ENCODE measurements around the gene AOC2. TPM values are rescaled to one million over a fixed set of nuclear protein-coding genes. Genes with fewer than 3 reads are reported as not detected.

Gene AOC2
- total and polyA plus RNA-seq, 2 donors (not counting 1 experiment from before 2014, with no cell fraction given) = 0.12 to 0.33 TPM

DNA sequence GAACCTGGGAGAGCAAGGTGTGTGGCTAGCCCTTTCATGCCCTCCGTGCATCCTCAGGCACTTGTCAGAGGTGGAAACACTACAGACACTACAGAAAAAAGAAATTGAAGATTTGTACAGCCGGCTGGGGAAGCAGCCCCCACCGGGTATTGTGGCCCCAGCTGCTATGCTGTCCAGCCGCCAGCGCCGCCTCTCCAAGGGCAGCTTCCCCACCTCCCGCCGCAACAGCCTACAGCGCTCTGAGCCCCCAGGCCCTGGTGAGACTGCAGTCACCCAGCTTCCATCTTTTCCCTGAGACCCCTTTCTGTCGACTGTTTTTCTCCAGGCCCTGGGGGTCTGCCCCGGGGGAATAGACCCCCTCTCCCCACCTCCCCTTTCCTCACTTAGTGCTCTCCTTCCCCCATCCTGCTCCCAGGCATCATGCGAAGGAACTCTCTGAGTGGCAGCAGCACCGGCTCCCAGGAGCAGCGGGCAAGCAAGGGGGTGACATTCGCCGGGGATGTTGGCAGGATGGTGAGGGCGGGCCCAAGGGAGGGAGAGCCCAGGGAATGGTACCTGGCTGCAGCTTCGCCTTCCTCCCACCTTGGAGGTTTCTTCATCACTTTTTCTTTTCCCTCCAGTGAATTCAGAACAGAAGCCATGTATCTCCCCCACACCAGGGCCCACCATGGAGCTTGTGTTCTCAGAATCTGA, 48.2 kb upstream of the AOC2 start:
- no peak overlapping the region for H3K9ac ChIP-seq (ENCODE audit: insufficient read depth, low read length)
- DNase-seq (ENCODE audit: low read depth in 2 of 2) = no peak

DNA sequence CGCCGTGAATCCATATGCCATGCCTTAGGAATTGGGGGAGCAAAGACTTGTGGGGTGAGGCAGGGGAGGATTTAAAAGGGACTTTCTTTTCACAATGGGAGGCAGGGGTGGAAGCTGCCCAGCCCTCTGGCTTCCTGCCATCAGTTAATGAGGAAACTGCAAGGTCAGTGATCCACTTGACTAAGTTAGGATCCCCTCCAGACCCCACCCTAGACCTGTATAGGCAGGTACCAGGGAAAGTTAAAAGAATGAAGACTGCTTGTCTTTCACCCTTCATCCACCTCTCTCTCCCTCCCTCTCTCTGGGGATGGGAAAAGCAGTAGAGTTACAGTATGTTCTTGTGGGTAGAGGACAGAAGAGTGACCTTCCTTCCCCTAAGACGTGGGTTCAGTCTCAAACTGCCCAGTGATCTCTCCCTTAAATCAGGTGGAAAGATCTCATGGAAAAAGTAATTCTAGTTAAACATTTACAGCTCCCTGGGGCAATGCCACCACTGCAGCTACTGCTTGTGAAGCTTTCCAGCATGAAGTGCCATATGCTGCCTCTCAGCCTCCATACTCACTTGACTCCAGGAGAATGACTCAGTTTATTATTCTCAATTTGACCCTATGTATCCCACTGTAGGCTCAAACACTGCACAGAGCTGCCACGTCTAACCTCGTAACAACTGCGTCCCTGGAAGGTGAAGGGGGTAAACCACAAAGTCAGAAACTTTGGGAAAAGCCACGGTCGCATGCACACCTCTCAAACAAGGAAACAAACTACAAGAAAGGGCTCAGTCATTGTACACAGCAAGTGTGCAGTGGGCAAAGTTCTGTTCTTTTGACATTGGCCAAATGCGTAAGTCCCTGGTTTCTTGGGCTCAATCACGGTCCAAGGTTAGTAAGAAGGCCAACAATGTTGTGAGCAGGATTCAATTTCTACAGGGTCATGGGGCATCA, 47.0 kb upstream of the AOC2 start:
- Histone ChIP-seq H3K27me3 (ENCODE audit: control insufficient read depth, insufficient read depth, low read length) (no peaks in the 10 kb centered on the region), H3K79me2 (ENCODE audit: control insufficient read depth, insufficient read depth, low read length) (peaks cover 5% of the 10 kb centered on the region), H3K9me3 (ENCODE audit: control insufficient read depth, insufficient read depth, low read depth, low read length) (no peaks in the 10 kb centered on the region), H3K27ac (ENCODE audit: insufficient read depth, low read length) (no peak overlapping the region), H3K4me3 (replicated peaks in 1 of 4; ENCODE audit: control extremely low read depth in 1 of 4, insufficient read depth in 1 of 4, low read depth in 3 of 4, low read length in 4 of 4) (peak overlapping the region; percentile 59 to 96 (median 88)), H3K36me3 (ENCODE audit: control insufficient read depth, insufficient read depth, low read length) (peaks cover 3% of the 10 kb centered on the region), H4K20me1 (ENCODE audit: control insufficient read depth, extremely low read depth, insufficient read depth, low read length) (no peaks in the 10 kb centered on the region), H3K9ac (ENCODE audit: insufficient read depth, low read length) (peak overlapping the region; percentile 75), H3K4me1 (ENCODE audit: control insufficient read depth, extremely low read depth, insufficient read depth, low read length) (no peaks in the 10 kb centered on the region), H3K4me2 (ENCODE audit: extremely low read depth, insufficient read depth, low read length) (peak overlapping the region; percentile 94), H2AFZ (ENCODE audit: low read length) (no peak overlapping the region)
- DNase-seq (ENCODE audit: low read depth in 2 of 2) = no peak
- TF ChIP-seq EZH2 (IDR thresholded peaks at IDR 0.05; ENCODE audit: low read length, missing control alignments) = no peak
- TF ChIP-seq, protein P1, sequence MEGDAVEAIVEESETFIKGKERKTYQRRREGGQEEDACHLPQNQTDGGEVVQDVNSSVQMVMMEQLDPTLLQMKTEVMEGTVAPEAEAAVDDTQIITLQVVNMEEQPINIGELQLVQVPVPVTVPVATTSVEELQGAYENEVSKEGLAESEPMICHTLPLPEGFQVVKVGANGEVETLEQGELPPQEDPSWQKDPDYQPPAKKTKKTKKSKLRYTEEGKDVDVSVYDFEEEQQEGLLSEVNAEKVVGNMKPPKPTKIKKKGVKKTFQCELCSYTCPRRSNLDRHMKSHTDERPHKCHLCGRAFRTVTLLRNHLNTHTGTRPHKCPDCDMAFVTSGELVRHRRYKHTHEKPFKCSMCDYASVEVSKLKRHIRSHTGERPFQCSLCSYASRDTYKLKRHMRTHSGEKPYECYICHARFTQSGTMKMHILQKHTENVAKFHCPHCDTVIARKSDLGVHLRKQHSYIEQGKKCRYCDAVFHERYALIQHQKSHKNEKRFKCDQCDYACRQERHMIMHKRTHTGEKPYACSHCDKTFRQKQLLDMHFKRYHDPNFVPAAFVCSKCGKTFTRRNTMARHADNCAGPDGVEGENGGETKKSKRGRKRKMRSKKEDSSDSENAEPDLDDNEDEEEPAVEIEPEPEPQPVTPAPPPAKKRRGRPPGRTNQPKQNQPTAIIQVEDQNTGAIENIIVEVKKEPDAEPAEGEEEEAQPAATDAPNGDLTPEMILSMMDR (conservative IDR thresholded peaks at IDR 0.05 in 1 of 2, IDR thresholded peaks at IDR 0.05 in 1 of 2; ENCODE audit: low read depth in 1 of 2, low read length in 2 of 2) = no peak

More for the DNA sequence above, 48.2 kb upstream of the AOC2 start:
- no peak for TF ChIP-seq EZH2 (IDR thresholded peaks at IDR 0.05; ENCODE audit: low read length, missing control alignments)
- TF ChIP-seq, protein P1 (conservative IDR thresholded peaks at IDR 0.05 in 1 of 2, IDR thresholded peaks at IDR 0.05 in 1 of 2; ENCODE audit: low read depth in 1 of 2, low read length in 2 of 2) = no peak
- H3K9me3 ChIP-seq (ENCODE audit: control insufficient read depth, insufficient read depth, low read depth, low read length) = no peaks in the 10 kb centered on the region
- H2AFZ ChIP-seq (ENCODE audit: low read length) = no peak overlapping the region
- H3K36me3 ChIP-seq (ENCODE audit: control insufficient read depth, insufficient read depth, low read length) = peaks cover 3% of the 10 kb centered on the region
- H3K4me2 ChIP-seq (ENCODE audit: extremely low read depth, insufficient read depth, low read length) = no peak overlapping the region
- H3K27ac ChIP-seq (ENCODE audit: insufficient read depth, low read length) = no peak overlapping the region
- H3K4me3 ChIP-seq (replicated peaks in 1 of 4; ENCODE audit: control extremely low read depth in 1 of 4, insufficient read depth in 1 of 4, low read depth in 3 of 4, low read length in 4 of 4) = no peak overlapping the region
- H3K27me3 ChIP-seq (ENCODE audit: control insufficient read depth, insufficient read depth, low read length) = no peaks in the 10 kb centered on the region
- no peaks in the 10 kb centered on the region for H3K4me1 ChIP-seq (ENCODE audit: control insufficient read depth, extremely low read depth, insufficient read depth, low read length)
- H3K79me2 ChIP-seq (ENCODE audit: control insufficient read depth, insufficient read depth, low read length) = peaks cover 5% of the 10 kb centered on the region
- no peaks in the 10 kb centered on the region for H4K20me1 ChIP-seq (ENCODE audit: control insufficient read depth, extremely low read depth, insufficient read depth, low read length)

DNA sequence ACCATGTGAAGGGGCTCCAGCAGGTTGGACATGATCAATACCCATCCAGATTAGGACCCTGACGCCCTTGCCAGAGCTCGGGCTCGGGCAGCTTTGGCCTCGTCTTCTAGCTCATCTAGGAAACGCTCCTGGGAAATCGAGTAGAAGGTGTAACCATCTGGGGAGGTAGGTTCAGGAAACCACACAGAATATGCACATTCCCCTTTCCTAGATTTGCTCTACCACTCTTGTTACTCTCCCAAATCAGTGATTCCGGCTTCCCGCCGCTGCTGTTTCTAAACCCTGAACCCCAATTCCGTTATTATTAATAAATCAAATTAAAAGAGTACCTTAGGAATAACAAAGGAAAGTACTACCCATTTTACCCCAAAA, 46.4 kb upstream of the AOC2 start:
- peak overlapping the region; percentile 94 for H3K4me2 ChIP-seq (ENCODE audit: extremely low read depth, insufficient read depth, low read length)
- H3K4me1 ChIP-seq (ENCODE audit: control insufficient read depth, extremely low read depth, insufficient read depth, low read length) = no peaks in the 10 kb centered on the region
- H3K36me3 ChIP-seq (ENCODE audit: control insufficient read depth, insufficient read depth, low read length) = peaks cover 3% of the 10 kb centered on the region
- peak overlapping the region; percentile 94 for H2AFZ ChIP-seq (ENCODE audit: low read length)
- peak overlapping the region; percentile 49 for H3K27ac ChIP-seq (ENCODE audit: insufficient read depth, low read length)
- no peaks in the 10 kb centered on the region for H4K20me1 ChIP-seq (ENCODE audit: control insufficient read depth, extremely low read depth, insufficient read depth, low read length)
- no peaks in the 10 kb centered on the region for H3K27me3 ChIP-seq (ENCODE audit: control insufficient read depth, insufficient read depth, low read length)
- no peak for TF ChIP-seq EZH2 (IDR thresholded peaks at IDR 0.05; ENCODE audit: low read length, missing control alignments)
- TF ChIP-seq, protein P1 (conservative IDR thresholded peaks at IDR 0.05 in 1 of 2, IDR thresholded peaks at IDR 0.05 in 1 of 2; ENCODE audit: low read depth in 1 of 2, low read length in 2 of 2) = no peak
- peak overlapping the region; percentile 75 for H3K9ac ChIP-seq (ENCODE audit: insufficient read depth, low read length)
- peak overlapping the region; percentile 59 to 96 (median 88) for H3K4me3 ChIP-seq (replicated peaks in 1 of 4; ENCODE audit: control extremely low read depth in 1 of 4, insufficient read depth in 1 of 4, low read depth in 3 of 4, low read length in 4 of 4)
- no peak for DNase-seq (ENCODE audit: low read depth in 2 of 2)
- no peaks in the 10 kb centered on the region for H3K9me3 ChIP-seq (ENCODE audit: control insufficient read depth, insufficient read depth, low read depth, low read length)
- peaks cover 5% of the 10 kb centered on the region for H3K79me2 ChIP-seq (ENCODE audit: control insufficient read depth, insufficient read depth, low read length)

Data from fibroblast of lung (primary cell).